Measurements from ENCODE around the gene FARS2.
"Not testable (repeated sequence)": the region's sequence is repeated elsewhere in the genome, so short reads cannot be mapped to it uniquely, and the experiment has no call there.

The FARS2 gene

DNA sequence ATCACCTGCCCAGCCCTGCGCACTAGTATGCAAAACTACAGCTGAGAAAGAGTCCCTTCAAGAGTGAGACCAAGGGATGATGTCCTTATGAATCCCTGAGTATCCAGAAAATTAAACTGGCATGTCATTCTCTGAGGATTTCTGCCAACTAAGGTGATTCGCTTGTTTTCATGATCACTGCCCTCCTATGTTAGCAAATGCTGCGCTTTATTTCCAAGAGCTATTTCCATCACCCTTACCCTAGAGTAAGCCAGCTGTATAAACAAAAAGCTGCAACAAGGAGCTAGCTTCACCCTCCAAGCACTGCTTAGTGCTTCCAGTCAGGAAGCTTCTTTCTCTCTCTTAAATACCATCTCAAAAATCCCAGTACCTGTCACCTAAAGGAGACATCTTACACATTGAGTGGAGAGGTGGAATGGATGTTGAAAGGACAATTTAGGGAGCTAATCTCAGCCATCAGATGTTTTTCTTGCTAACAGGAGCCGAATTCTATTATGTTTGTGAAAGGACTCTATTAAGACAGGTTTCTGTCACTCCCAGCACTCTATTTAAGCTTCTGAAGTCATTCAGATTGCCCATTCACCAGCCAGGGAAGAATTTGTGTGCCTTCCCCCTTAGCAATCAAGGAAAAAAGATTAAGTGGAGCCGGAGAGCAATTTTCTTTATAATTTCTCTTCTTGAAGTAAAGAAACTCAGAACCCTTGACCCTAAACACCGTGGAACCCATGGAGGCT is 423.2 kb downstream of the FARS2 start:
- H3K36me3 ChIP-seq (ENCODE audit: control insufficient read depth, insufficient read depth, low read length), result no peaks in the 10 kb centered on the region
- H3K27me3 ChIP-seq (ENCODE audit: control insufficient read depth, insufficient read depth, low read length), result no peaks in the 10 kb centered on the region
- H3K9me3 ChIP-seq (ENCODE audit: control insufficient read depth, insufficient read depth, low read length), result no peaks in the 10 kb centered on the region
- no peaks in the 10 kb centered on the region for H3K4me1 ChIP-seq (ENCODE audit: control insufficient read depth, insufficient read depth, low read length)
- no peak overlapping the region for H3K4me3 ChIP-seq (ENCODE audit: low read depth, low read length)
- H3K9ac ChIP-seq (ENCODE audit: low read depth, low read length), result no peak overlapping the region

DNA sequence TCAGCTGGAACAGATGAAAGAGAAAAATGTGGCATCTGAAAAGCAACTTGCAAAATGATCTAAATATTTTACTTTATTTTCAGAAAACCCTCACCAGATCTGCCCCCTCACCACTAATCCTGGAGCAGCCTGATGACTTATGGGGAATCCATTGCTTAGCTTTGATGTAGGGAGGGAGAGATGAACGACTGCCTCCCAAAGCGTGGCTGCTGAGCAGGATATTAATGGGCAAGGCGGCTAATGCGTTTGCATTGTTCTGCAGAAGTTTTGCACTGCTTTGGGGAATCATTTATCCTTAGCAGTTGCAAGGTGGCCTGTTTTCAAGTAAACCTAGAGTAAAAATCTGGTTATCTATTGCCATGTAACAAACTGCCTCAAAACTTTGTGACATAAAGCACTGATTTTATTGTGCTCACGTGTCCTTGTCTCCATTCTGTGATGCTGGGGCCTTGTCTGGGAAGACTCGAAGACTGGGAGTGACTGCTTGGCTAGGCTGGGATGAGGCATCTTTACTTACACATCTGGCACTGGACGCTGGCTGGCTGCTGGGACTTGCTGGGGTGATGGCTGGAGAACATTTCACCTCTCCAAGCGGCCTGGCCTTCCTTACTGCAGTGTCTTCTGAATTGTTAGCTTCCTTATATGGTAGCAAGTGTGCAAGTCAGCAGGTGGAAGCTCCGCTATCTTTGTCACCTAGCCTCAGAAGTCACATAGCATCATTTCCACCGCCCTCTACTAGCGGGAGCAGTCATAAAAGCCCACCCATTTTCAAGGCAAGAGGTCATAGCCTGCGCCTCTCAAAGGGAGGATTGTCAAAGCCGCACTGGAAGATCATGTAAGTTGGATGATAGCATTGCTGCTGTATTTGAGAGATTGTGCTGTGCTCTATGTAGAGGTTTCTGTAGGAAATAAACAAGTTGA is 432.2 kb downstream of the FARS2 start:
- Histone ChIP-seq H3K4me3 (ENCODE audit: low read depth, low read length) (no peak overlapping the region), H3K4me1 (ENCODE audit: control insufficient read depth, insufficient read depth, low read length) (no peaks in the 10 kb centered on the region), H3K36me3 (ENCODE audit: control insufficient read depth, insufficient read depth, low read length) (no peaks in the 10 kb centered on the region), H3K9ac (ENCODE audit: low read depth, low read length) (no peak overlapping the region), H3K27me3 (ENCODE audit: control insufficient read depth, insufficient read depth, low read length) (no peaks in the 10 kb centered on the region), H3K9me3 (ENCODE audit: control insufficient read depth, insufficient read depth, low read length) (no peaks in the 10 kb centered on the region)

DNA sequence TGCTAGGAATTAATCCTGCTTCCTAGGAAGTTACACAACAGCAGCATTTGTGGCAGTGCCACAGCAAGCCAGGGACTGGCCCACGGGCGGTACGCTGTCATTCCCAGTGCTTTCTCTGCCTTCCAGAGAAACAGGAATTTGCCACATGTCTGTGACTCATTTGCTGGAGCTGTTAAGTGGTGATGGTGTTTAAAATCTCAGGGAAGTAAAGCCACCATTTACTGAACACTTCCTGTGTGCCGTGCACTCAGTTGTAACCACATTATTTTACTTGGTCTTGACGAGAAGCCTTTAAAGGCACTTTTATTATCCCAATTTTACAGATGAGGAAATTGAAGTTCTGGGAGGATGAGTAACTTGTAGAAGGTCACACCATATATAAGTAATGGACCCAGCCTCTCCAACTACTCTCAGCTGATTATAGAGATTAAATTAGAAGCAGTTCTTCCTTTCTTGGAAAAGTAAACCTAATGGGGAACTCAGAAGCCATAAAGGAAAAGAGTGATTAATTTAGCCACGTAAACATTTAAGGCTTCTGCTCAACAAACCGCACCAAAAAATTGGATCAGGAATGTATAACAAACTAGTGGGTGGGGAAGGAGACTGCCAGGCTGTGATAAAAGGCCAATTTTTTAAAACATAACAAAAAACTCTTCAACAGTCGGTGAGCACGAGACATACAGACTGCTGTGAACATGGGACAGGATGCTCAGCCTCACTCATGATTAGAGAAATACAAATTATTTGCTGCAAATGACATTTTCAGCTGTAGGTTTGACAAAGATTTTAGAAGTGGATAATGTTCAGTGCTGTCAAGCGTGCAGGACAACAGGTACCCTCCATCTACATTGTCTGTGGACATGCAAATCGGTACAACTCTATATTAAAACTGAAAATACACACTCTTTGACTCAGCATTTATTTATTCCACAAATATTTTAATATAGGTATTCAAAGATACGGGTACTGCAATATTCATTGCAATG is 434.2 kb downstream of the FARS2 start:
- Histone ChIP-seq H3K36me3 (ENCODE audit: control insufficient read depth, insufficient read depth, low read length) (no peaks in the 10 kb centered on the region), H3K4me1 (ENCODE audit: control insufficient read depth, insufficient read depth, low read length) (no peaks in the 10 kb centered on the region), H3K9me3 (ENCODE audit: control insufficient read depth, insufficient read depth, low read length) (no peaks in the 10 kb centered on the region), H3K9ac (ENCODE audit: low read depth, low read length) (no peak overlapping the region), H3K27me3 (ENCODE audit: control insufficient read depth, insufficient read depth, low read length) (no peaks in the 10 kb centered on the region), H3K4me3 (ENCODE audit: low read depth, low read length) (no peak overlapping the region)

DNA sequence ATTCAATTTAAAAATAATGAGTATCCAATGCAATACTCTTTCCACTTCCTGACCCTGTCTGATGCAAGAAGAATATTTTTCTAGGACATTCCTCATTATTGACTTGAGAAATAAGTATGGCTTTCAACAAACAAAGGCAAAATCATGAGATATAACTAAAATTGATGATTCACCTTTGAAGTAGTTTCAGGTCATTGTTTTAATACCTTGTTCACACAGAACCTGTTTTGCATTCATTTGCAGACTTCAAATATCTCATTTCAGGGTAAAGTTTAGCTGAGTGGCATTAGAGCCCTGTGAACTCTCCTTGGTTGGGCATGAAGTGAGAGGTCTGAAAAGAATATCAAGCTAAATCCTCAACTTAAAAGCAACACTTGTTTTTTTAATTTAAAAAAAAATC is 436.2 kb downstream of the FARS2 start:
- Histone ChIP-seq H3K4me1 (ENCODE audit: control insufficient read depth, insufficient read depth, low read length) (no peaks in the 10 kb centered on the region), H3K4me3 (ENCODE audit: low read depth, low read length) (no peak overlapping the region), H3K36me3 (ENCODE audit: control insufficient read depth, insufficient read depth, low read length) (no peaks in the 10 kb centered on the region), H3K27me3 (ENCODE audit: control insufficient read depth, insufficient read depth, low read length) (no peaks in the 10 kb centered on the region), H3K9ac (ENCODE audit: low read depth, low read length) (no peak overlapping the region), H3K9me3 (ENCODE audit: control insufficient read depth, insufficient read depth, low read length) (no peaks in the 10 kb centered on the region)

DNA sequence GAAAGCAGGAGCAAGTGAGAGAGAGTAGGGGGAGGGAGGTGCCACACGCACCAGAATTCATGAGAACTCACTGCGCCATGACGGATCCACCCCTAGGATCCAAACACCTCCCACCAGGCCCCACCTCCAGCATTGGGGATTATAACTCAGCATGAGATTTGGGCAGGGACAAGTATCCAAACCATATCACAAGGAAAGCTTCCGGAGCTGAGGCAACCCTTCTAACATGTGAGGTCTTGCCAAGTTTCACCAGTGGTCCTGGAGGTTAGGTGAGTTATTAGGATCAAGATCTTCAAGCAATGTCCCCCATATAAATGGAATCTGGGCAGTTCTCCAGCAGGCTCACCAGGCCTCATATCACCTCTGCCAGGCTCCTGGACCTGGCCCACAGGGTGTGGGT is 437.0 kb downstream of the FARS2 start:
- H3K36me3 ChIP-seq (ENCODE audit: control insufficient read depth, insufficient read depth, low read length), result no peaks in the 10 kb centered on the region
- H3K4me1 ChIP-seq (ENCODE audit: control insufficient read depth, insufficient read depth, low read length), result no peaks in the 10 kb centered on the region
- no peak overlapping the region for H3K4me3 ChIP-seq (ENCODE audit: low read depth, low read length)
- H3K9ac ChIP-seq (ENCODE audit: low read depth, low read length), result no peak overlapping the region
- no peaks in the 10 kb centered on the region for H3K27me3 ChIP-seq (ENCODE audit: control insufficient read depth, insufficient read depth, low read length)
- no peaks in the 10 kb centered on the region for H3K9me3 ChIP-seq (ENCODE audit: control insufficient read depth, insufficient read depth, low read length)

DNA sequence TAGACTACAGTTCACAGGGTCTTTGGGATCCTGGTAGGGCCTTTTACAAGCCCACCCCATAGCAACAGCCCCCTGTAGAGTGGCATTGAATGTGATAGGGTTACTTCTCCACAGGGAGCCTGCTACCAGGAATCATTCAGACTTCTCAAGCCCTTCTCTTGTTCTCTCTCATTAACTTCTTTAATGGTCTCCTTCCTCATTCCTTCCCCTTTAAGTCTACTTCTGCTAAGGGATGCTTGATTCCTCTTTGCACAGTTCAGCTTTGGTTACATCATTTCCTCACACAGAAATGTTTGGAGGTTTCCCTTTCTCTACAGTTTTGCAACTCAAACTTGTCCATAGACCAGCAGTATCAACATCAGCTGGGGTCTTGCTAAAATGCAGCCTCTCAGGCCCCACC is 437.8 kb downstream of the FARS2 start:
- H3K27me3 ChIP-seq (ENCODE audit: control insufficient read depth, insufficient read depth, low read length); H3K36me3 ChIP-seq (ENCODE audit: control insufficient read depth, insufficient read depth, low read length); H3K9me3 ChIP-seq (ENCODE audit: control insufficient read depth, insufficient read depth, low read length); H3K9ac ChIP-seq (ENCODE audit: low read depth, low read length); H3K4me3 ChIP-seq (ENCODE audit: low read depth, low read length); H3K4me1 ChIP-seq (ENCODE audit: control insufficient read depth, insufficient read depth, low read length): not testable (repeated sequence)

DNA sequence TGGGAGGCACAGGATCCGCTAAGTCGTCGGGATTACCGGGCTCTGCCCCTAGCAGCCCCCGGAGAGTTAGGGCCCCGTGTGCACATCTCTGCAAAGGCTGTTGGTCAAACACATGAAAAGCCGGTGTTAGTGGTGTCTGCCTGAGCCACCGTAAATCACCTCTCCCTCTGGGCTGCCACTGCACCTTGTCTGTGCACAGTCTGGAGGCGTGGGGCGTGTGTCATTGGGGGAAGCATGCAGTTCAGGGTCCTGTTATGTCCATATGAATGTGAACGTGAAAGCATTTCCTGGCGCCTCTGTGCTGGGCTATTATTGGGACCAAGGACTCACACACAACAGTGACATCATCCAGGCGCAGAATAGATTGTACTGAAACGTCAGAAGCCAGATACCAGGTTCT is 439.9 kb downstream of the FARS2 start:
- Histone ChIP-seq H3K9me3 (ENCODE audit: control insufficient read depth, insufficient read depth, low read length) (no peaks in the 10 kb centered on the region), H3K36me3 (ENCODE audit: control insufficient read depth, insufficient read depth, low read length) (no peaks in the 10 kb centered on the region), H3K27me3 (ENCODE audit: control insufficient read depth, insufficient read depth, low read length) (no peaks in the 10 kb centered on the region), H3K9ac (ENCODE audit: low read depth, low read length) (no peak overlapping the region), H3K4me3 (ENCODE audit: low read depth, low read length) (no peak overlapping the region), H3K4me1 (ENCODE audit: control insufficient read depth, insufficient read depth, low read length) (no peaks in the 10 kb centered on the region)

DNA sequence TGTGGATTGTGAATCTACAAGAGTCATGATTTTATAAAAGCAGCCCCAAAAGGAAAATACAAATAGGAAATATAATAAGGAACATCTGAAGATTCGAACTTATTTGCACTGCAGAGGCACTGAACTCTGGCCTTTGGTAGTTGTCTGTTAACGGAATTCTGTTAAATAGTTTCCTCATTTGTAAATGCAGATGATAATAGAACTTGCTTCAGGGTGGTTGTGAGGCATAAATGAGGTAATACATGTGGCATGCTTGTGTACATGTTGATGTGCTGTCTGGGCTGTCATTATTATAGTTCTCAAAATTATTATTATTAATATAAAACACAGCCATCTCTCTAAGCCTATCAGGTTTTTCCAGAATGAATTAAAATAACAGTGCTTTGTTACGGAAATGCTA is 443.4 kb downstream of the FARS2 start:
- no peaks in the 10 kb centered on the region for H3K9me3 ChIP-seq (ENCODE audit: control insufficient read depth, insufficient read depth, low read length)
- no peaks in the 10 kb centered on the region for H3K36me3 ChIP-seq (ENCODE audit: control insufficient read depth, insufficient read depth, low read length)
- H3K9ac ChIP-seq (ENCODE audit: low read depth, low read length), result no peak overlapping the region
- H3K4me1 ChIP-seq (ENCODE audit: control insufficient read depth, insufficient read depth, low read length), result no peaks in the 10 kb centered on the region
- H3K4me3 ChIP-seq (ENCODE audit: low read depth, low read length), result no peak overlapping the region
- no peaks in the 10 kb centered on the region for H3K27me3 ChIP-seq (ENCODE audit: control insufficient read depth, insufficient read depth, low read length)

DNA sequence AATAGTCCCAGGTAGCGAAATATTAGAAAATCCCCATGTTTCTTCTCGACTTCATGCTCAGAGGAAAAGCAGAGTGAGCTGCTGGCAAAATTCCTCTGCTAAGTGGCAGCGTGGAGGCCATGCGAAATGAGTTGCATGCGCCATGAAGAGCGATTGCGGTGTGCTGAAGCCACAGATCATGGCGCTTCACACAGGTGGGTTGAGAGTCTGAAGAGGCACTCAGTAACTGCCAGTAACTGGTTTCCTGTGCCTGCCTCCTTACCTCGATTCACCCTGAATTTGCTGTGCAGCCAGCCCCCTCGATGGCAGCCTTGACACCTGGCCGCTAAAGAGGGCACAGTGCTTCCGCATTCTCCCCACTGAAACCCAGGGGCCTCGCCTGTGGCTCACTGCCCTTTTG is 443.9 kb downstream of the FARS2 start:
- no peak overlapping the region for H3K9ac ChIP-seq (ENCODE audit: low read depth, low read length)
- H3K27me3 ChIP-seq (ENCODE audit: control insufficient read depth, insufficient read depth, low read length), result no peaks in the 10 kb centered on the region
- H3K9me3 ChIP-seq (ENCODE audit: control insufficient read depth, insufficient read depth, low read length), result no peaks in the 10 kb centered on the region
- H3K36me3 ChIP-seq (ENCODE audit: control insufficient read depth, insufficient read depth, low read length), result no peaks in the 10 kb centered on the region
- H3K4me1 ChIP-seq (ENCODE audit: control insufficient read depth, insufficient read depth, low read length), result no peaks in the 10 kb centered on the region
- no peak overlapping the region for H3K4me3 ChIP-seq (ENCODE audit: low read depth, low read length)

DNA sequence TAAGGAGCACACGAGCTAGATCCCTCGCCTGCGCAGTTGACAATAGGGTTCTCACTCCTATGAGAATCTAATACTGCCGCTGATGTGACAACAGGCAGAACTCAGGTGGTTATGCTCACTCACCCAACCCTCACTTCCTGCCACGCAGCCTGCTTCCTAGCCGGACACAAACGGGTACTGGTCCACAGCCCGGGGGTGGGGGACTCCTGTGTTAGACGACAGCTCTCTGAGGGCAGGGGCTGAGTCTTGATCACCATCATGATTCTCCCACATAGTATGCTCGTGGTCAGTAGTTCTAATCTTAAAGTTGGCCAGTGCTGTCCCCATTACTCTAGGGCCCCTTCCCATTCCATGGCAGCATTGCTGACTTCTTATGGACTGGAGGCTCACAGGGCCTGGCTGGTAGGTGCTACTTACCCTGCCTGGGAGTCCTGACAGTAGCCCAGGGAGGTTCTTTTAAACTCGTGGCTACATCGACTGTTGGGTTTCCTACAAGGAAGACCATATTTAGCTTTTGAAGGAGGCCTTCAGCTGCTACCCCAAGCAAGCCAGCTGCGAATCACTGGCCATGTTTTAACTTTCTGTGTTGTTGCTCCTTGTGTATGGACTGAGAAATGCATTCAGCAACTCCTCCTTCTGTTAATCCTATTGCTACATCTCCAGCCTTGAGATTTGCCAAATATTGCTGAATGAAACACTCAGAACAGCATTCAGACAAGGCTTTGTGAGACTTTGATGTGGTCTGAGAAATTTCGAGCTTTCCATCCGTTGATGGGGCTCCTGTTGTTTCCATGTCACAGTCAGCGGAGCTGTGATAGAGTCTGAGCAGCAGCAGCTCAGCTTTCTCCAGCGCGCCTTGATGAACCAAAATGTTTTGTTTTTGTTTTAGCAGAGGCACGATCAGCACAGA is 445.1 kb downstream of the FARS2 start:
- Histone ChIP-seq H3K4me3 (ENCODE audit: low read depth, low read length) (no peak overlapping the region), H3K9me3 (ENCODE audit: control insufficient read depth, insufficient read depth, low read length) (no peaks in the 10 kb centered on the region), H3K36me3 (ENCODE audit: control insufficient read depth, insufficient read depth, low read length) (no peaks in the 10 kb centered on the region), H3K4me1 (ENCODE audit: control insufficient read depth, insufficient read depth, low read length) (no peaks in the 10 kb centered on the region), H3K27me3 (ENCODE audit: control insufficient read depth, insufficient read depth, low read length) (no peaks in the 10 kb centered on the region), H3K9ac (ENCODE audit: low read depth, low read length) (no peak overlapping the region)
